HEK293 (cell line): ENCODE measurements around the gene UTP18.

Experiments used
- CTCF ChIP-seq: fragments of 450-650 bp; formaldehyde crosslinking; IDR thresholded peaks from 2 replicates; pipeline ENCODE4 v1.5.1; 2016; ENCODE audit warnings: missing biosample characterization, missing genetic modification characterization
- EGR2 ChIP-seq: fragments of 450-650 bp; formaldehyde crosslinking; IDR thresholded peaks from 2 replicates; pipeline ENCODE4 v1.5.1; 2016; ENCODE audit warnings: low read depth, missing biosample characterization, missing genetic modification characterization
- HOXA7 ChIP-seq: sonication (generic); formaldehyde crosslinking; IDR thresholded peaks from 2 replicates; pipeline ENCODE4 v1.8.1; 2022; ENCODE audit warnings: missing genetic modification reagents, borderline replicate concordance
- KLF9 ChIP-seq: fragments of 450-650 bp; formaldehyde crosslinking; IDR thresholded peaks from 2 replicates; pipeline ENCODE4 v1.5.1; 2016; ENCODE audit warnings: missing biosample characterization, missing genetic modification characterization, low read depth
- MZF1 ChIP-seq: fragments of 450-650 bp; formaldehyde crosslinking; IDR thresholded peaks from 2 replicates; pipeline ENCODE4 v1.5.1; 2017; ENCODE audit warnings: missing biosample characterization, missing genetic modification characterization, borderline replicate concordance
- TSHZ1 ChIP-seq: fragments of 450-650 bp; formaldehyde crosslinking; IDR thresholded peaks from 2 replicates; pipeline ENCODE4 v1.5.1; 2016; ENCODE audit warnings: missing biosample characterization, missing genetic modification characterization, borderline replicate concordance
- ZBTB1 ChIP-seq: fragments of 450-650 bp; formaldehyde crosslinking; IDR thresholded peaks from 2 replicates; pipeline ENCODE4 v1.5.1; 2016; ENCODE audit warnings: missing biosample characterization, missing genetic modification characterization
- ZFP69B ChIP-seq: fragments of 450-650 bp; formaldehyde crosslinking; IDR thresholded peaks from 2 replicates; pipeline ENCODE4 v1.5.1; 2016; ENCODE audit warnings: missing biosample characterization, missing genetic modification characterization
- ZNF155 ChIP-seq: fragments of 450-650 bp; formaldehyde crosslinking; IDR thresholded peaks from 2 replicates; pipeline ENCODE4 v1.5.1; 2016; ENCODE audit warnings: missing biosample characterization, missing genetic modification characterization
- ZNF169 ChIP-seq: fragments of 450-650 bp; formaldehyde crosslinking; IDR thresholded peaks from 2 replicates; pipeline ENCODE4 v1.5.1; 2016; ENCODE audit warnings: missing biosample characterization, missing genetic modification characterization
- ZNF2 ChIP-seq: fragments of 450-650 bp; formaldehyde crosslinking; IDR thresholded peaks from 2 replicates; pipeline ENCODE4 v1.5.1; 2016; ENCODE audit warnings: missing biosample characterization, missing genetic modification characterization
- ZNF335 ChIP-seq: fragments of 450-650 bp; formaldehyde crosslinking; conservative IDR thresholded peaks from 2 replicates; pipeline ENCODE4 v1.5.1; 2016; ENCODE audit warnings: missing biosample characterization, missing genetic modification characterization
- ZNF510 ChIP-seq: fragments of 450-650 bp; formaldehyde crosslinking; IDR thresholded peaks from 2 replicates; pipeline ENCODE4 v1.5.1; 2018; ENCODE audit warnings: mild to moderate bottlenecking, missing genetic modification characterization, missing biosample characterization; ENCODE audit not compliant: insufficient replicate concordance
- ZNF549 ChIP-seq: fragments of 450-650 bp; IDR thresholded peaks from 2 replicates; pipeline ENCODE4 v1.5.1; 2018; ENCODE audit warnings: missing biosample characterization, missing genetic modification characterization, mild to moderate bottlenecking, inconsistent platforms, moderate library complexity
- ZNF747 ChIP-seq: fragments of 450-650 bp; formaldehyde crosslinking; IDR thresholded peaks from 2 replicates; pipeline ENCODE4 v1.5.1; 2016; ENCODE audit warnings: missing biosample characterization, missing genetic modification characterization
- ZNF76 ChIP-seq: fragments of 450-650 bp; formaldehyde crosslinking; IDR thresholded peaks from 2 replicates; pipeline ENCODE4; 2016; ENCODE audit warnings: low read depth, missing biosample characterization, missing genetic modification characterization, borderline replicate concordance
- TF ChIP-seq, protein P1 (sequence below): fragments of 450-650 bp; formaldehyde crosslinking; IDR thresholded peaks from 2 replicates; pipeline ENCODE4 v1.5.1; 2017; ENCODE audit warnings: missing biosample characterization, missing genetic modification characterization
- TF ChIP-seq, protein P2 (sequence below): fragments of 450-650 bp; formaldehyde crosslinking; conservative IDR thresholded peaks from 2 replicates; pipeline ENCODE4 v1.5.1; 2016; ENCODE audit warnings: low read depth, missing biosample characterization, missing genetic modification characterization
- TF ChIP-seq, protein P3 (sequence below): fragments of 450-650 bp; IDR thresholded peaks from 2 replicates; pipeline ENCODE4 v1.5.1; 2018; ENCODE audit warnings: missing biosample characterization, missing genetic modification characterization
- TF ChIP-seq, protein P4 (sequence below): fragments of 450-650 bp; formaldehyde crosslinking; IDR thresholded peaks from 2 replicates; pipeline ENCODE4 v1.5.1; 2016; ENCODE audit warnings: missing biosample characterization, missing genetic modification characterization
- TF ChIP-seq, protein P5 (sequence below): fragments of 450-650 bp; formaldehyde crosslinking; IDR thresholded peaks from 2 replicates; pipeline ENCODE4 v1.5.1; 2016; ENCODE audit warnings: missing biosample characterization, missing genetic modification characterization

The UTP18 gene

DNA sequence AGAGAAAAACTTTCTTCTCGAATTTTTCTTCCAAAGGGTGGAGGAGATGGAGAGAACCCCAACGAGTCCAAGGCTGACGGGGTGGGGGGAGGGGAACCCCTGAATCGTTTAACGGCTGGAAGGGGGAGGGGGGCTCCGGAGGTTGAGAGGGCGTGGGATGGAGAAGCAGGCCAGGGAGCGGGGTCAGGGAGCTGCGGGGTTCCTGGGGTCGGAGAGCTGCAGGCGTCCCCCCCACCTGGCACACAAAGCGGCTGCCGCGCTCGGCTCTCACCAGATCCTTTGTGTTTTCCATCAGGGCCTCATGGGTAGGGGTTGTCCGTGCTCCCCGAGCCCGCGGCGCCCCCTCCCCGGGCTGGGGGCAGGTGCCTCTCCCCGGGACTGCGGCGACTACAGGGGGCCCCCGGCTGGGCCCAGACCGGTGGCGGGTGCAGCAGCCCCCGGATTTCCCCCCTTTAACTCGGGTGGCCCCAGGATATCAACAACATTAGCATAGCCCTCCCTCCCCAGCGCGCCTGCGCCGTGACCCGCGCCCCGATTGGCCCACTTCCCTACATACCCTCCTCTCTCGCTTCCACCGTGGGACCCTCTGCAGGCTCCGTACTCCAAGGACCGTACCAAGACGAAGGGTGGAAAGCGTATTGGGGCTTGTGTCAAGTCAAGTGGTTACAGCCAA is 646 bp upstream of the UTP18 start, which contains the start of gene MBTD1 (continued):
- TF ChIP-seq TSHZ1 (tag by site-specific recombination): no peak
- TF ChIP-seq ZNF549 (tag by site-specific recombination): no peak
- TF ChIP-seq, protein P1, sequence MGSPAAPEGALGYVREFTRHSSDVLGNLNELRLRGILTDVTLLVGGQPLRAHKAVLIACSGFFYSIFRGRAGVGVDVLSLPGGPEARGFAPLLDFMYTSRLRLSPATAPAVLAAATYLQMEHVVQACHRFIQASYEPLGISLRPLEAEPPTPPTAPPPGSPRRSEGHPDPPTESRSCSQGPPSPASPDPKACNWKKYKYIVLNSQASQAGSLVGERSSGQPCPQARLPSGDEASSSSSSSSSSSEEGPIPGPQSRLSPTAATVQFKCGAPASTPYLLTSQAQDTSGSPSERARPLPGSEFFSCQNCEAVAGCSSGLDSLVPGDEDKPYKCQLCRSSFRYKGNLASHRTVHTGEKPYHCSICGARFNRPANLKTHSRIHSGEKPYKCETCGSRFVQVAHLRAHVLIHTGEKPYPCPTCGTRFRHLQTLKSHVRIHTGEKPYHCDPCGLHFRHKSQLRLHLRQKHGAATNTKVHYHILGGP (tag by site-specific recombination): no peak
- no peak for TF ChIP-seq ZNF510 (tag by site-specific recombination)
- peak; percentile 78 for TF ChIP-seq ZNF76 (tag by site-specific recombination)
- TF ChIP-seq ZNF747 (tag by site-specific recombination): no peak
- TF ChIP-seq CTCF (tag by site-specific recombination): no peak
- TF ChIP-seq ZBTB1 (tag by site-specific recombination): no peak
- TF ChIP-seq ZNF155 (tag by site-specific recombination): no peak
- TF ChIP-seq, protein P2, sequence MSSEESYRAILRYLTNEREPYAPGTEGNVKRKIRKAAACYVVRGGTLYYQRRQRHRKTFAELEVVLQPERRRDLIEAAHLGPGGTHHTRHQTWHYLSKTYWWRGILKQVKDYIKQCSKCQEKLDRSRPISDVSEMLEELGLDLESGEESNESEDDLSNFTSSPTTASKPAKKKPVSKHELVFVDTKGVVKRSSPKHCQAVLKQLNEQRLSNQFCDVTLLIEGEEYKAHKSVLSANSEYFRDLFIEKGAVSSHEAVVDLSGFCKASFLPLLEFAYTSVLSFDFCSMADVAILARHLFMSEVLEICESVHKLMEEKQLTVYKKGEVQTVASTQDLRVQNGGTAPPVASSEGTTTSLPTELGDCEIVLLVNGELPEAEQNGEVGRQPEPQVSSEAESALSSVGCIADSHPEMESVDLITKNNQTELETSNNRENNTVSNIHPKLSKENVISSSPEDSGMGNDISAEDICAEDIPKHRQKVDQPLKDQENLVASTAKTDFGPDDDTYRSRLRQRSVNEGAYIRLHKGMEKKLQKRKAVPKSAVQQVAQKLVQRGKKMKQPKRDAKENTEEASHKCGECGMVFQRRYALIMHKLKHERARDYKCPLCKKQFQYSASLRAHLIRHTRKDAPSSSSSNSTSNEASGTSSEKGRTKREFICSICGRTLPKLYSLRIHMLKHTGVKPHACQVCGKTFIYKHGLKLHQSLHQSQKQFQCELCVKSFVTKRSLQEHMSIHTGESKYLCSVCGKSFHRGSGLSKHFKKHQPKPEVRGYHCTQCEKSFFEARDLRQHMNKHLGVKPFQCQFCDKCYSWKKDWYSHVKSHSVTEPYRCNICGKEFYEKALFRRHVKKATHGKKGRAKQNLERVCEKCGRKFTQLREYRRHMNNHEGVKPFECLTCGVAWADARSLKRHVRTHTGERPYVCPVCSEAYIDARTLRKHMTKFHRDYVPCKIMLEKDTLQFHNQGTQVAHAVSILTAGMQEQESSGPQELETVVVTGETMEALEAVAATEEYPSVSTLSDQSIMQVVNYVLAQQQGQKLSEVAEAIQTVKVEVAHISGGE: no peak
- TF ChIP-seq, protein P3, sequence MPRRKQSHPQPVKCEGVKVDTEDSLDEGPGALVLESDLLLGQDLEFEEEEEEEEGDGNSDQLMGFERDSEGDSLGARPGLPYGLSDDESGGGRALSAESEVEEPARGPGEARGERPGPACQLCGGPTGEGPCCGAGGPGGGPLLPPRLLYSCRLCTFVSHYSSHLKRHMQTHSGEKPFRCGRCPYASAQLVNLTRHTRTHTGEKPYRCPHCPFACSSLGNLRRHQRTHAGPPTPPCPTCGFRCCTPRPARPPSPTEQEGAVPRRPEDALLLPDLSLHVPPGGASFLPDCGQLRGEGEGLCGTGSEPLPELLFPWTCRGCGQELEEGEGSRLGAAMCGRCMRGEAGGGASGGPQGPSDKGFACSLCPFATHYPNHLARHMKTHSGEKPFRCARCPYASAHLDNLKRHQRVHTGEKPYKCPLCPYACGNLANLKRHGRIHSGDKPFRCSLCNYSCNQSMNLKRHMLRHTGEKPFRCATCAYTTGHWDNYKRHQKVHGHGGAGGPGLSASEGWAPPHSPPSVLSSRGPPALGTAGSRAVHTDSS (tag by site-specific recombination): no peak
- TF ChIP-seq KLF9: peak; percentile 44; the same call in 1 of the 2 replicates
- no peak for TF ChIP-seq MZF1 (tag by site-specific recombination)
- no peak for TF ChIP-seq ZNF2 (tag by site-specific recombination)
- TF ChIP-seq ZFP69B: peak; percentile 88
- TF ChIP-seq EGR2: no peak
- TF ChIP-seq, protein P4, sequence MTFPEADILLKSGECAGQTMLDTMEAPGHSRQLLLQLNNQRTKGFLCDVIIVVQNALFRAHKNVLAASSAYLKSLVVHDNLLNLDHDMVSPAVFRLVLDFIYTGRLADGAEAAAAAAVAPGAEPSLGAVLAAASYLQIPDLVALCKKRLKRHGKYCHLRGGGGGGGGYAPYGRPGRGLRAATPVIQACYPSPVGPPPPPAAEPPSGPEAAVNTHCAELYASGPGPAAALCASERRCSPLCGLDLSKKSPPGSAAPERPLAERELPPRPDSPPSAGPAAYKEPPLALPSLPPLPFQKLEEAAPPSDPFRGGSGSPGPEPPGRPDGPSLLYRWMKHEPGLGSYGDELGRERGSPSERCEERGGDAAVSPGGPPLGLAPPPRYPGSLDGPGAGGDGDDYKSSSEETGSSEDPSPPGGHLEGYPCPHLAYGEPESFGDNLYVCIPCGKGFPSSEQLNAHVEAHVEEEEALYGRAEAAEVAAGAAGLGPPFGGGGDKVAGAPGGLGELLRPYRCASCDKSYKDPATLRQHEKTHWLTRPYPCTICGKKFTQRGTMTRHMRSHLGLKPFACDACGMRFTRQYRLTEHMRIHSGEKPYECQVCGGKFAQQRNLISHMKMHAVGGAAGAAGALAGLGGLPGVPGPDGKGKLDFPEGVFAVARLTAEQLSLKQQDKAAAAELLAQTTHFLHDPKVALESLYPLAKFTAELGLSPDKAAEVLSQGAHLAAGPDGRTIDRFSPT (tag by site-specific recombination): no peak
- peak; percentile 29 for TF ChIP-seq ZNF335 (tag by site-specific recombination)
- no peak for TF ChIP-seq HOXA7 (CRISPR knock-in tag)
- TF ChIP-seq ZNF169 (tag by site-specific recombination): no peak
- TF ChIP-seq, protein P5, sequence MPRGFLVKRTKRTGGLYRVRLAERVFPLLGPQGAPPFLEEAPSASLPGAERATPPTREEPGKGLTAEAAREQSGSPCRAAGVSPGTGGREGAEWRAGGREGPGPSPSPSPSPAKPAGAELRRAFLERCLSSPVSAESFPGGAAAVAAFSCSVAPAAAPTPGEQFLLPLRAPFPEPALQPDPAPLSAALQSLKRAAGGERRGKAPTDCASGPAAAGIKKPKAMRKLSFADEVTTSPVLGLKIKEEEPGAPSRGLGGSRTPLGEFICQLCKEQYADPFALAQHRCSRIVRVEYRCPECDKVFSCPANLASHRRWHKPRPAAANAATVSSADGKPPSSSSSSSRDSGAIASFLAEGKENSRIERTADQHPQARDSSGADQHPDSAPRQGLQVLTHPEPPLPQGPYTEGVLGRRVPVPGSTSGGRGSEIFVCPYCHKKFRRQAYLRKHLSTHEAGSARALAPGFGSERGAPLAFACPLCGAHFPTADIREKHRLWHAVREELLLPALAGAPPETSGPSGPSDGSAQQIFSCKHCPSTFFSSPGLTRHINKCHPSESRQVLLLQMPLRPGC (tag by site-specific recombination): no peak
